Ovary (tissue), 9 donors: ENCODE results near the gene RING1. TPM values are rescaled to one million over a fixed set of nuclear protein-coding genes. Genes with fewer than 3 reads are reported as not detected.

Experiments
- DNase-seq, 5 donors: peaks; one replicate each; pipeline ENCODE4 v3.0.0-alpha.2; 2019 to 2020
- H3K27ac ChIP-seq, 2 donors: fragments of 200-600 bp; one replicate each; pipeline versions ENCODE4 v1.5.1 to v1.8.0; 2019 to 2022
- H3K27me3 ChIP-seq: fragments of 200-600 bp; one replicate; pipeline ENCODE4 v1.8.0; 2022
- H3K36me3 ChIP-seq: fragments of 200-600 bp; sonication (generic); one replicate; pipeline ENCODE4 v1.5.1; 2019
- H3K4me1 ChIP-seq: one replicate; pipeline ENCODE4 v1.8.1; 2013; ENCODE audit warnings: mild to moderate bottlenecking, moderate library complexity; ENCODE audit not compliant: insufficient read depth
- H3K4me3 ChIP-seq: fragments of 200-600 bp; sonication (generic); one replicate; pipeline ENCODE4 v1.5.1; 2017
- H3K9me3 ChIP-seq, 2 donors: fragments of 200-600 bp in 1 of 2; sonication (generic) in 1 of 2; one replicate each; pipeline versions ENCODE4 v1.5.1 to v1.8.1; 2013 to 2019; ENCODE audit warnings: mild to moderate bottlenecking in 1 of 2, moderate library complexity in 1 of 2
- EP300 ChIP-seq: sonication (generic); formaldehyde crosslinking; IDR thresholded peaks from one replicate; pipeline ENCODE4 v1.6.1; 2017; ENCODE audit warnings: antibody characterized with exemption
- POLR2A ChIP-seq: fragments of 450-650 bp; IDR thresholded peaks from one replicate; pipeline ENCODE4 v1.6.1; 2017; ENCODE audit warnings: antibody characterized with exemption, mild to moderate bottlenecking, moderate library complexity
- WGBS, 3 donors: extraction: QIAGEN DNeasy Blood & Tissue Kit in 1 of 3; methylation state at CpG; one replicate each; pipeline versions ENCODE4 v1.1.5 to v1.1.7; 2013 to 2017; 5-methylcytosine and 5-hydroxymethylcytosine counted together
- intact Hi-C, 4 donors: fragments of 100-400 bp; cut with DNase I; formaldehyde crosslinking; loops; one replicate each; pipeline versions ENCODE4 v1.11.0 to v1.15.1; 2022 to 2023
- polyA plus RNA-seq, 2 donors: library from polyadenylated mRNA; stranded (reverse); fragments of 200-250 nt in 1 of 2; fragments of 350-450 nt in 1 of 2; fragmentation: Illumina TruSeq in 1 of 2; extraction: RNeasy Lipid Tissue Mini Kit (QIAGEN cat#74804) in 1 of 2; gene quantifications; one replicate each; pipeline ENCODE4 v1.2.3, GENCODE V29; 2013 to 2014
- total RNA-seq, 7 donors: library from RNA; depleted of rRNA in 2 of 7; stranded (reverse); fragments of >200 nt in 2 of 7; fragmentation: NEBNext Ultra II Directional in 3 of 7; extraction: Animal tissue kit (Norgen Biotek cat#: 25700) in 3 of 7; gene quantifications; one replicate each; pipeline versions ENCODE4 v1.1.0 to v1.2.4, GENCODE V29; 2016 to 2023
- TF ChIP-seq, protein P1 (sequence below), 3 donors: fragments of 450-650 bp in 2 of 3; fragments of 200-600 bp in 1 of 3; IDR thresholded peaks; one replicate each; pipeline versions ENCODE4 v1.5.1 to v1.8.0; 2016 to 2022; ENCODE audit warnings: antibody characterized with exemption in 3 of 3, mild to moderate bottlenecking in 1 of 3
- donor health status: DM: no; HTN: no; CAD: no; lungs with moderate emphysema.
- donor health status: DM: no; HTN: no; CAD: no.
- donor health status: Bipolar disorder and iron deficiency.
- donor health status: DM: yes; HTN: yes; CAD: no.
- donor health status: DM: no; HTN: no; CAD: no.
- donor health status: DM: yes; HTN: yes; CAD: no.

RING1 gene
- total and polyA plus RNA-seq, 9 donors, result 20.7 to 70.6 (median 51.7) TPM

DNA sequence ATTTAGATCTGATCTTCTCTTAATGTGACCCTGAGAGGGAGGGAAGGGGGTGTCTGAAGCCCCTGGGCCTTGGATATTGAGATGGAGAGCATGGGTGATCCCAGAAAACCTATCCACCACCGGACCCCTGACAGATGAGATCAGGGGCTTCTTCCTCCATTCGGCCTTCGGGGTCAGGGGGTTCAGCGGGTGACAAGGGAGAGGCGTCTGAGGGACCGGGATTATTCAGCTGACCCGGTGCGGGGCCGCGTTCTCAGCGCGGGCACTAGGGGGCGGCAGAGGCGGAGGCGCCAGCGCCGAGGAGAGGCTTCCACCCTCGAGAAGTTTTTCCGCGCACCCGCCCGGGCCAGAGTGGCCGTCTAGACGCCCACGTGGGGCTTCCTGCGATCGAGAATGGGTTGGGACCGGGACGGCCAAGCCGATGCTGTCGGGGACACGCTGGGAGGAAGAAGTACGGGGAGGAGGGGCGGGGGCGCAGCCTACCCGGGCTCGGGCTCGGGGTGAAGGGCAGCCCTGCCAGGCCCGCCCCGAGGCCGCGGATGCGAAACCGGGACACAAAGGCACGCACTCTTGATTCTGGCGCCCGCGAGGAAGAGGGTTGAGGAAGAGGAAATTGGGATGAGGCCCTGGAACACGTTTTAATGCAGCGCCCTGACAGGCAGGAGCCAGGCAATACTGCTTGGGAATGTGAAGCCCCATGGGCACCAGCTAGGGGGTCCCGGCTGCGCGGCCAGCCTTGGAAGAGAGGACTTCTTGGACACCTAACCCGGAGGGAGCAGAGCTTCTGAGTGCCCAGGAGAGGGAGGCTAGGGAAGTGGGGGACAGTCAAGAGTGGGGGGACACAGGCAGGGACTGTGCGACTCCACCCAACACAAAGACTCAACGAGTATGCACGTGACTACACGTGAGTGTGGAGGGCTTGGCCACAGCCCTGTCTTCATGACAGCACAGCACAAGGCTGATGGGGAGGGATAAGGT is 46.7 kb upstream of the RING1 start:
- H3K27me3 ChIP-seq, result no peaks in the 10 kb centered on the region
- WGBS, 3 donors, result 6 to 10% (median 8%) methylated on average over 58 of the region's 58 CpGs
- intact Hi-C loops, result loop anchor here (2.0 to 5.0 kb wide), 2 partner anchors 86 to 87 kb away; no protein-coding TSS in a partner anchor
- no peaks in the 10 kb centered on the region for H3K4me1 ChIP-seq
- peak; percentile 65 to 86 (median 79) for DNase-seq
- TF ChIP-seq POLR2A, result no peak
- TF ChIP-seq EP300, result no peak
- TF ChIP-seq, protein P1, sequence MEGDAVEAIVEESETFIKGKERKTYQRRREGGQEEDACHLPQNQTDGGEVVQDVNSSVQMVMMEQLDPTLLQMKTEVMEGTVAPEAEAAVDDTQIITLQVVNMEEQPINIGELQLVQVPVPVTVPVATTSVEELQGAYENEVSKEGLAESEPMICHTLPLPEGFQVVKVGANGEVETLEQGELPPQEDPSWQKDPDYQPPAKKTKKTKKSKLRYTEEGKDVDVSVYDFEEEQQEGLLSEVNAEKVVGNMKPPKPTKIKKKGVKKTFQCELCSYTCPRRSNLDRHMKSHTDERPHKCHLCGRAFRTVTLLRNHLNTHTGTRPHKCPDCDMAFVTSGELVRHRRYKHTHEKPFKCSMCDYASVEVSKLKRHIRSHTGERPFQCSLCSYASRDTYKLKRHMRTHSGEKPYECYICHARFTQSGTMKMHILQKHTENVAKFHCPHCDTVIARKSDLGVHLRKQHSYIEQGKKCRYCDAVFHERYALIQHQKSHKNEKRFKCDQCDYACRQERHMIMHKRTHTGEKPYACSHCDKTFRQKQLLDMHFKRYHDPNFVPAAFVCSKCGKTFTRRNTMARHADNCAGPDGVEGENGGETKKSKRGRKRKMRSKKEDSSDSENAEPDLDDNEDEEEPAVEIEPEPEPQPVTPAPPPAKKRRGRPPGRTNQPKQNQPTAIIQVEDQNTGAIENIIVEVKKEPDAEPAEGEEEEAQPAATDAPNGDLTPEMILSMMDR (IDR thresholded peaks at IDR 0.05), result peak; percentile 85 to 97 (median 88)
- H3K4me3 ChIP-seq, result peak overlapping the region; percentile 37
- no peak overlapping the region for H3K27ac ChIP-seq
- no peaks in the 10 kb centered on the region for H3K9me3 ChIP-seq
- H3K36me3 ChIP-seq, result no peaks in the 10 kb centered on the region

DNA sequence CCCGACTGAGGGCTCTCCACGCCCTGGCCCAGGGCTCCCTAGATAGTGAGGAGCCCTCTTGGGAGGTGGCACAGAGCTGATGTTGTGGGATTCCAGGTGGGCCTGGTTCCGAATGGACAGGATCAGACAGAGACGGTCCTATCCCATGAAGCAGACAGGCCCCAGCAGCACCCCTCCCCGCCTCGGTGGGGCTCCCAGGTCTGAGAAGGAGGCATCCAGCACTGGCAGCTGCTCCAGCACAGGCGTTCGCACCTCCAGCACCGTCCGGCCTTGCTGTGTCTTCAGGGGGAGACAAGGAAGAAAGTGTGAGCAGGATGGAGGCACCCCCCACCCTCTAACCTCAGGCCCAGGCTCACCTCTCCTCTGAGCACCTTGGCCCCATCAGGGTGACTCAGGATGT is 44.8 kb upstream of the RING1 start:
- Histone ChIP-seq H3K36me3 (no peaks in the 10 kb centered on the region), H3K27me3 (no peaks in the 10 kb centered on the region), H3K4me1 (no peaks in the 10 kb centered on the region), H3K4me3 (no peak overlapping the region), H3K9me3 (no peaks in the 10 kb centered on the region), H3K27ac (no peak overlapping the region)
- DNase-seq, result no peak
- 78 to 83% (median 79%) methylated on average over 10 of the region's 10 CpGs for WGBS, 3 donors
- TF ChIP-seq, protein P1 (IDR thresholded peaks at IDR 0.05), result no peak
- TF ChIP-seq POLR2A, result no peak
- no peak for TF ChIP-seq EP300
- intact Hi-C loops, result loop anchor here in 3 of 4 donors (2.0 to 5.0 kb wide), 2 partner anchors 84 to 85 kb away; no protein-coding TSS in a partner anchor

DNA sequence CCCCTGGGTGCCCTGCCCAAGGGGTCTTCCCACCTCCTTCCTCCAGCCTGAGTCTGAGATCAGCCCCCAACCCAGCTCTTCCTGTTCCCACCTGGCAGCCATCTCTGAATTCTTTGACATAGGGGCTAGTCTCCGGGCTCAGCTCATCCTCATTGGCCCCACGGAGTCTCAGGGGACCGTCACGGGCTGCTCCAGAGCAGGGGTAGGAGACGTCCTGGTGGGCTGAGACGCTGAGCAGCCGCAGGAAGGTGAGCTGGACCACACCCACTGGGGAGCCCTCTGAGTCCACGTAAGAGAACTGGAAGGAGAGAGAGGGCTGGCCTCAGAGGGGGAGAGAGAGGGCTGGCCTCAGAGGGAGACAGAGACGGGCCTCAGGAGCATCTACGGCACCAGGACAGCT is 44.1 kb upstream of the RING1 start:
- TF ChIP-seq POLR2A (no peak), EP300 (no peak)
- TF ChIP-seq, protein P1 (IDR thresholded peaks at IDR 0.05), result no peak
- intact Hi-C loops, result loop anchor here in 2 of 4 donors (5.0 kb wide), 1 partner anchor 83 kb away; no protein-coding TSS in a partner anchor
- no peaks in the 10 kb centered on the region for H3K36me3 ChIP-seq

DNA sequence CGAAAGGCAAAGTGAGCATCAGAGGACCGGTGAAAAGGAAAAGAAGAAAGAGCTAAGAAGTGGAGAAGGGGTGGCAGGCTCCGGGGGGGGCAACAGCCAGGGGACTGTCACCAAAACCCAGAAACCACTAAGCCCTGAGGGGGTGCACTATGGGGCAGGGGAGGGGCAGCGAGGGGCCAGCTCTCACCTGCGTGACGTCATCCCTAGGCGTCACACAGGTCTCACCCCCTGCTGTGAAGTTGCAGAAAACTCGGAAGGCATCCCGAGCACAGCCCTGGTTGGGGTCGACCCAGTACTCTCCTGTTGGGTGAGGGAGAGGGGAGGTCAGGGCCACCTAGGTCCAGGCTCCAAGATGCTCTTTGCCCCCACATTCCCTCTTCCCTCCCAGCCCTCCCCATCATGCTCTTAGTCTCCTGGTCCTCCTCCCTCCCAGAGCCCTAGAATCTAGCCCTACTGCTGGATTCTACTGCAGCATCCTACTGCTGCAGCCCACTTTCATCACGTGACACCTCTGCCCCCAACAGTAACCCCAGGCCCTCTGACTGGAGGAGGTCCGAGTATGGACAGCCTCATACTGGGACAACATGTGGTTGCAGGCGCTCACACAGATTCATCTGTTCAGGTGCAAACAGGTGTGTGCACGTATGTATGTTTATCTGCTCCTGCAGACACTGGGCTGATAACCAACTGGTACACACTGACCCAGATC is 43.5 kb upstream of the RING1 start:
- DNase-seq, result no peak
- 48 to 55% (median 51%) methylated on average over 14 of the region's 14 CpGs for WGBS, 3 donors
- intact Hi-C loops, result loop anchor here in 2 of 4 donors (5.0 kb wide), 1 partner anchor 82 kb away; no protein-coding TSS in a partner anchor
- Histone ChIP-seq H3K27me3 (no peaks in the 10 kb centered on the region), H3K36me3 (no peaks in the 10 kb centered on the region), H3K27ac (no peak overlapping the region), H3K4me1 (no peaks in the 10 kb centered on the region), H3K4me3 (no peak overlapping the region), H3K9me3 (no peaks in the 10 kb centered on the region)
- TF ChIP-seq, protein P1 (IDR thresholded peaks at IDR 0.05), result no peak
- TF ChIP-seq EP300, result no peak
- no peak for TF ChIP-seq POLR2A

More for the DNA sequence above, 44.1 kb upstream of the RING1 start:
- Histone ChIP-seq H3K27ac (no peak overlapping the region), H3K4me1 (no peaks in the 10 kb centered on the region), H3K27me3 (no peaks in the 10 kb centered on the region), H3K9me3 (no peaks in the 10 kb centered on the region), H3K4me3 (no peak overlapping the region)
- no peak for DNase-seq
- WGBS, 3 donors, result 47 to 50% (median 50%) methylated on average over 10 of the region's 10 CpGs
